Epithelial cell of esophagus (primary cell): ENCODE data around the gene TMOD3.

Source experiments
- DNase-seq: peaks from one replicate; pipeline ENCODE4 v3.0.0; 2010; ENCODE audit warnings: low read depth
- H3K4me3 ChIP-seq: 2 replicates; pipeline ENCODE4 v1.5.1; 2011; ENCODE audit warnings: mild to moderate bottlenecking, low read length, control low read depth
- CTCF ChIP-seq: IDR thresholded peaks from 2 replicates; pipeline ENCODE4 v1.5.1; 2011; ENCODE audit warnings: low read depth, mild to moderate bottlenecking, low read length, control low read depth, inconsistent platforms; ENCODE audit not compliant: insufficient read depth; ENCODE audit errors: missing control alignments

The TMOD3 gene

GRCh38 chr15:51924156-51925068, 95.0 kb downstream of the TMOD3 start:
- no peak overlapping the region for H3K4me3 ChIP-seq
- TF ChIP-seq CTCF = no peak
- DNase-seq = no peak

- no peak overlapping the region for H3K4me3 ChIP-seq
- DNase-seq = no peak
- TF ChIP-seq CTCF = no peak
Measured at GRCh38 chr15:51926809-51927208, 97.4 kb downstream of the TMOD3 start.

GRCh38 chr15:51931016-51931415, 101.6 kb downstream of the TMOD3 start:
- H3K4me3 ChIP-seq = no peak overlapping the region
- TF ChIP-seq CTCF = no peak
- DNase-seq = no peak

GRCh38 chr15:51931638-51932037, 102.2 kb downstream of the TMOD3 start:
- no peak for TF ChIP-seq CTCF
- DNase-seq = peak; percentile 85
- no peak overlapping the region for H3K4me3 ChIP-seq

GRCh38 chr15:51932161-51932560, 102.7 kb downstream of the TMOD3 start:
- no peak for DNase-seq

GRCh38 chr15:51935466-51936104, 106.1 kb downstream of the TMOD3 start:
- H3K4me3 ChIP-seq = no peak overlapping the region
- DNase-seq = no peak
- TF ChIP-seq CTCF = no peak

More at GRCh38 chr15:51932161-51932560, 102.7 kb downstream of the TMOD3 start:
- no peak overlapping the region for H3K4me3 ChIP-seq
- TF ChIP-seq CTCF = no peak
